Sigmoid colon (tissue), 7 donors: ENCODE measurements around the gene HSPB9. TPM values are rescaled to one million over a fixed set of nuclear protein-coding genes. Genes with fewer than 3 reads are reported as not detected.

Experiments
- DNase-seq: peaks from one replicate; pipeline ENCODE4 v3.0.0-alpha.2; 2019
- H3K27ac ChIP-seq, 4 donors: fragments of 200-600 bp; sonication (generic); one replicate each; pipeline ENCODE4 v1.5.1; 2016 to 2019; ENCODE audit warnings: mild to moderate bottlenecking in 1 of 4
- H3K27me3 ChIP-seq, 3 donors: fragments of 200-600 bp; sonication (generic); one replicate each; pipeline ENCODE4 v1.5.1; 2019; ENCODE audit warnings: mild to moderate bottlenecking in 1 of 3
- H3K36me3 ChIP-seq, 4 donors: fragments of 200-600 bp; sonication (generic); one replicate each; pipeline ENCODE4 v1.5.1; 2016 to 2019
- H3K4me1 ChIP-seq, 4 donors: fragments of 200-600 bp; sonication (generic); one replicate each; pipeline ENCODE4 v1.5.1; 2017 to 2019
- H3K4me3 ChIP-seq, 4 donors: fragments of 200-600 bp; sonication (generic); one replicate each; pipeline ENCODE4 v1.5.1; 2017 to 2019; ENCODE audit warnings: mild to moderate bottlenecking in 2 of 4, moderate library complexity in 1 of 4
- H3K9me3 ChIP-seq, 4 donors: fragments of 200-600 bp in 3 of 4; sonication (generic) in 3 of 4; one replicate each; pipeline versions ENCODE4 v1.5.1 to v1.6.1; 2013 to 2019
- CTCF ChIP-seq, 4 experiments: fragments of 450-650 bp in 3 of 4; fragments of 200-600 bp in 1 of 4; IDR thresholded peaks; one replicate each; pipeline ENCODE4 v1.5.1; 2016 to 2019; ENCODE audit warnings: antibody characterized with exemption in 4 of 4, mild to moderate bottlenecking in 3 of 4, moderate library complexity in 2 of 4
- EP300 ChIP-seq, 4 donors: sonication (generic); formaldehyde crosslinking; IDR thresholded peaks; one replicate each; pipeline ENCODE4 v1.6.1; 2017; ENCODE audit warnings: antibody characterized with exemption in 4 of 4
- POLR2A ChIP-seq, 2 donors: fragments of 450-650 bp; IDR thresholded peaks; one replicate each; pipeline ENCODE4 v1.6.1; 2016; ENCODE audit warnings: antibody characterized with exemption in 2 of 2, mild to moderate bottlenecking in 2 of 2, moderate library complexity in 2 of 2
- POLR2AphosphoS5 ChIP-seq, 4 donors: sonication (generic); formaldehyde crosslinking; IDR thresholded peaks; one replicate each; pipeline ENCODE4 v1.6.1; 2017; ENCODE audit warnings: antibody characterized with exemption in 4 of 4
- WGBS, 2 donors: extraction: QIAGEN DNeasy Blood & Tissue Kit; methylation state at CpG; one replicate each; pipeline ENCODE4 v1.1.7; 2013; 5-methylcytosine and 5-hydroxymethylcytosine counted together
- intact Hi-C: fragments of 100-400 bp; cut with DNase I; formaldehyde crosslinking; loops from one replicate; pipeline ENCODE4 v1.15.1; 2023
- polyA plus RNA-seq, 3 donors: library from polyadenylated mRNA; stranded (reverse); fragments of 200-250 nt; gene quantifications; one replicate each; pipeline ENCODE4 v1.2.3, GENCODE V29; 2013
- total RNA-seq, 4 donors: library from RNA; depleted of rRNA; stranded (reverse); fragments of >200 nt; gene quantifications; one replicate each; pipeline ENCODE4 v1.1.0, GENCODE V29; 2016
- donor health status: healthy with polysubstance abuse.
- donor health status: Bipolar disorder and iron deficiency.
- donor health status: healthy.

Gene HSPB9
- total RNA-seq = under 1 TPM in 3 of 4 donors, not detected in 1; 0.27 to 0.83 (median 0.49) TPM
- under 1 TPM in 1 of 3 donors, not detected in 2; 0.10 TPM for polyA plus RNA-seq

DNA sequence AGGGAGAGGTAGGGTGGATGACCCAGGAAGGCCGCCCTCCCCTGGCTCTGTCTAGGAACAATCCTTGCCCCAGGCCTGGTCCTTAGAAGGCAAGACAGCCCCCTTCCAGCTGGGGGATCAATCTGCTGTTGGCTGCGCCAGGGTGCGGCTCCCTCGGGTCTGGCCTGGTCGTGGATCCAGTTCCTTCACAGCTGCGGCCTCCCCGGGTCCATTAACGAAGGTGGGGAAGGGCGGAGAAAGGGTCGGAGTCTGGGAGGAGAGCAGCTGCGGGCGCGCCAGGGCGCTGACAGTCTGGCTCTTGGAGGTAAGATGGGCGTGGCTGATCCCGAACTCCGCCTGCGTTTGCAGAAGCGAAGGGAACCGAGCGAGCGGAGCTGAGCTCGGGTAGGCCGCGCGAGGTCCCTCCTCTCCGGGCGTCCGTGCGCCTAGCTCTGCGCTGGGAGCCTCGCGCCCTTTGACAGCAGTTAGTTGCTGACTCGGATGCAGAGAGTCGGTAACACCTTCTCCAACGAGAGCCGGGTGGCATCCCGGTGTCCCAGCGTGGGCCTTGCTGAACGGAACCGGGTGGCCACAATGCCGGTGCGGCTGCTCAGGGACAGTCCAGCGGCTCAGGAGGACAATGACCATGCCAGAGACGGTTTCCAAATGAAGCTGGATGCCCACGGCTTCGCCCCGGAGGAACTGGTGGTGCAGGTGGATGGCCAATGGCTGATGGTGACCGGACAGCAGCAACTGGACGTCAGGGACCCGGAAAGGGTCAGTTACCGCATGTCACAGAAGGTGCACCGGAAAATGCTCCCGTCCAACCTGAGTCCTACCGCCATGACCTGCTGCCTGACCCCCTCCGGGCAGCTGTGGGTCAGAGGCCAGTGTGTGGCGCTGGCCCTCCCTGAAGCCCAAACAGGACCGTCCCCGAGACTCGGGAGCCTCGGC lies at the start of gene HSPB9:
Gene HSPB9, plus strand, starts transcription at position 434 of the 933 bp plus-strand sequence. Its CDS starts 47 bp downstream, at position 481.
- intact Hi-C loops = no loop called here
- H3K4me3 ChIP-seq = peak within 1 kb of the TSS in 3 of 4 donors; percentile 1 to 96 (median 28)
- TF ChIP-seq POLR2A (IDR thresholded peaks at IDR 0.05) (peak in 1 of 2 donors; percentile 17), POLR2AphosphoS5 (IDR thresholded peaks at IDR 0.05) (peak in 1 of 4 donors; percentile 21), CTCF (IDR thresholded peaks at IDR 0.05) (no peak), EP300 (IDR thresholded peaks at IDR 0.05) (no peak)
- peak within 1 kb of the TSS; percentile 45 to 76 (median 68) for H3K27ac ChIP-seq
- H3K9me3 ChIP-seq = no peaks in the 10 kb centered on the region
- H3K27me3 ChIP-seq = no peaks in the 10 kb centered on the region
- WGBS, 2 donors = 37 to 70% methylated on average over 61 of the region's 61 CpGs
- peaks cover 0 to 33% (median 27%) of the 10 kb centered on the region in 4 donors for H3K4me1 ChIP-seq
- peak; percentile 86 for DNase-seq
- H3K36me3 ChIP-seq = peaks cover 5 to 46% (median 16%) of the 10 kb centered on the region in 4 donors

GRCh38 chr17:42075789-42076188 lies 46.8 kb upstream of the HSPB9 start:
- peaks cover 13 to 37% (median 23%) of the 10 kb centered on the region in 3 donors for H3K27me3 ChIP-seq
- no peak overlapping the region for H3K4me3 ChIP-seq
- H3K4me1 ChIP-seq = peaks cover 0 to 11% (median 9%) of the 10 kb centered on the region in 4 donors
- intact Hi-C loops = no loop called here
- TF ChIP-seq EP300 (IDR thresholded peaks at IDR 0.05) (no peak), POLR2A (IDR thresholded peaks at IDR 0.05) (no peak), CTCF (IDR thresholded peaks at IDR 0.05) (no peak), POLR2AphosphoS5 (IDR thresholded peaks at IDR 0.05) (no peak)
- no peaks in the 10 kb centered on the region for H3K9me3 ChIP-seq
- H3K36me3 ChIP-seq = no peaks in the 10 kb centered on the region
- H3K27ac ChIP-seq = no peak overlapping the region
- WGBS, 2 donors = 80 to 82% methylated on average over 6 of the region's 6 CpGs
- DNase-seq = no peak

- intact Hi-C loops = no loop called here
- 69 to 79% methylated on average over 4 of the region's 4 CpGs for WGBS, 2 donors
- peaks cover 10 to 25% (median 11%) of the 10 kb centered on the region in 3 donors for H3K27me3 ChIP-seq
- no peaks in the 10 kb centered on the region for H3K36me3 ChIP-seq
- no peaks in the 10 kb centered on the region for H3K9me3 ChIP-seq
- no peak overlapping the region for H3K27ac ChIP-seq
- H3K4me1 ChIP-seq = peaks cover 0 to 8% (median 7%) of the 10 kb centered on the region in 4 donors
- TF ChIP-seq EP300 (IDR thresholded peaks at IDR 0.05) (no peak), POLR2A (IDR thresholded peaks at IDR 0.05) (no peak), CTCF (IDR thresholded peaks at IDR 0.05) (no peak), POLR2AphosphoS5 (IDR thresholded peaks at IDR 0.05) (no peak)
- DNase-seq = no peak
- no peak overlapping the region for H3K4me3 ChIP-seq
Observed at GRCh38 chr17:42076797-42077559, 45.6 kb upstream of the HSPB9 start.

- H3K27ac ChIP-seq = no peak overlapping the region
- WGBS, 2 donors = 88 to 93% methylated on average over 5 of the region's 5 CpGs
- peaks cover 2 to 18% (median 3%) of the 10 kb centered on the region in 3 donors for H3K27me3 ChIP-seq
- no peaks in the 10 kb centered on the region for H3K36me3 ChIP-seq
- no peak overlapping the region for H3K4me3 ChIP-seq
- intact Hi-C loops = no loop called here
- DNase-seq = no peak
- TF ChIP-seq CTCF (IDR thresholded peaks at IDR 0.05) = no peak
- TF ChIP-seq POLR2A (IDR thresholded peaks at IDR 0.05) = no peak
- no peak for TF ChIP-seq POLR2AphosphoS5 (IDR thresholded peaks at IDR 0.05)
- no peak for TF ChIP-seq EP300 (IDR thresholded peaks at IDR 0.05)
- no peaks in the 10 kb centered on the region for H3K9me3 ChIP-seq
- peaks cover 0 to under 1% (median 0%) of the 10 kb centered on the region in 4 donors for H3K4me1 ChIP-seq
Observed at GRCh38 chr17:42077755-42078154, 44.8 kb upstream of the HSPB9 start.
